ENCODE measurements around the gene TTC39B.

DNA sequence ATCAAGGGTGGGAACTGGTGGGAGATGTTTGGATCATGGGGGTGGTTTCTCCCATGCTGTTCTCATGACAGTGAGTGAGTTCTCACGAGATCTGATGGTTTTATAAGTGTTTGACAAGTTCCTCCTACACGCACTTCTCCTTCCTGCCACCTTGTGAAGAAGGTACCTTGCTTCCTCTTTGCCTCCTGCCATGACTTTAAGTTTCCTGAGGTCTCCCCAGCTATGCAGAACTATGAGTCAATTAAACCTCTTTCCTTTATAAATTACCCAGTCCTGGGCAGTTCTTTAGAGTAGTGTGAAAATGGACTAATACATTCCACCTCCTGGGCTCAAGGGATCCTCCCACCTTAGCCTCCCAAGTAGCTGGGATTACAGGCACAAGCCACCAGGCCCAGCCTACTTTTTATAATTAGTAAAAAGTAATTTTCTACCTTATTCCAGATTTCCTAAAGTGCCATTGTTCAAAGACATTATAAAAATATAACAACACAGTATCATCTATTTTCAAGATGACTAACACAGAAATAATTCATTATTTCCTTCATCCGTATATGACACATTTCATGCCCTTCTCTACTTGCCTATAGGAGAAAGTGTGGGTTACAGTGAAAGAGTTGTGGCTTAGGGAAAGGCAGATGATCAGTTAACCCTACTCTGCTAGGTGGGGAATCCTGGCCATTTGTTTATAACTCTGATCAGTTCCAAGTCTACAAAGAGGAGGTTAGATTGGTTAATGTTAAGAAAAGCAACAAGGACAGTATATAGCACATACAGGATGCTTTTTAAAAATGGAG lies 99.9 kb downstream of the TTC39B start:
- TF ChIP-seq, protein P1, sequence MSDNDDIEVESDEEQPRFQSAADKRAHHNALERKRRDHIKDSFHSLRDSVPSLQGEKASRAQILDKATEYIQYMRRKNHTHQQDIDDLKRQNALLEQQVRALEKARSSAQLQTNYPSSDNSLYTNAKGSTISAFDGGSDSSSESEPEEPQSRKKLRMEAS (IDR thresholded peaks at IDR 0.05) = no peak
- TF ChIP-seq PHF8 (conservative IDR thresholded peaks at IDR 0.05; ENCODE audit: low read depth, low read length) (no peak), EP300 (IDR thresholded peaks at IDR 0.05; ENCODE audit: borderline replicate concordance in 1 of 2, low read depth in 2 of 2, low read length in 2 of 2) (no peak), JUND (IDR thresholded peaks at IDR 0.05; ENCODE audit: low read length) (no peak), TEAD4 (IDR thresholded peaks at IDR 0.05; ENCODE audit: low read depth, low read length) (no peak), POLR2A (IDR thresholded peaks at IDR 0.05; ENCODE audit: control extremely low read depth in 1 of 2, low read depth in 2 of 2, low read length in 2 of 2) (no peak), BRCA1 (IDR thresholded peaks at IDR 0.05; ENCODE audit: low read depth, low read length) (no peak), POLR2AphosphoS5 (IDR thresholded peaks at IDR 0.05; ENCODE audit: low read depth, low read length) (no peak), RAD21 (IDR thresholded peaks at IDR 0.05 in 1 of 2, conservative IDR thresholded peaks at IDR 0.05 in 1 of 2; ENCODE audit: low read depth in 2 of 2, low read length in 2 of 2) (no peak), CBX8 (IDR thresholded peaks at IDR 0.05; ENCODE audit: borderline replicate concordance, low read depth, low read length) (no peak), KDM1A (IDR thresholded peaks at IDR 0.05; ENCODE audit: borderline replicate concordance, low read length) (no peak)
- TF ChIP-seq, protein P2, sequence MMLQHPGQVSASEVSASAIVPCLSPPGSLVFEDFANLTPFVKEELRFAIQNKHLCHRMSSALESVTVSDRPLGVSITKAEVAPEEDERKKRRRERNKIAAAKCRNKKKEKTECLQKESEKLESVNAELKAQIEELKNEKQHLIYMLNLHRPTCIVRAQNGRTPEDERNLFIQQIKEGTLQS (IDR thresholded peaks at IDR 0.05; ENCODE audit: insufficient read depth, low read depth, low read length) = no peak
- TF ChIP-seq, protein P3, sequence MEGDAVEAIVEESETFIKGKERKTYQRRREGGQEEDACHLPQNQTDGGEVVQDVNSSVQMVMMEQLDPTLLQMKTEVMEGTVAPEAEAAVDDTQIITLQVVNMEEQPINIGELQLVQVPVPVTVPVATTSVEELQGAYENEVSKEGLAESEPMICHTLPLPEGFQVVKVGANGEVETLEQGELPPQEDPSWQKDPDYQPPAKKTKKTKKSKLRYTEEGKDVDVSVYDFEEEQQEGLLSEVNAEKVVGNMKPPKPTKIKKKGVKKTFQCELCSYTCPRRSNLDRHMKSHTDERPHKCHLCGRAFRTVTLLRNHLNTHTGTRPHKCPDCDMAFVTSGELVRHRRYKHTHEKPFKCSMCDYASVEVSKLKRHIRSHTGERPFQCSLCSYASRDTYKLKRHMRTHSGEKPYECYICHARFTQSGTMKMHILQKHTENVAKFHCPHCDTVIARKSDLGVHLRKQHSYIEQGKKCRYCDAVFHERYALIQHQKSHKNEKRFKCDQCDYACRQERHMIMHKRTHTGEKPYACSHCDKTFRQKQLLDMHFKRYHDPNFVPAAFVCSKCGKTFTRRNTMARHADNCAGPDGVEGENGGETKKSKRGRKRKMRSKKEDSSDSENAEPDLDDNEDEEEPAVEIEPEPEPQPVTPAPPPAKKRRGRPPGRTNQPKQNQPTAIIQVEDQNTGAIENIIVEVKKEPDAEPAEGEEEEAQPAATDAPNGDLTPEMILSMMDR (IDR thresholded peaks at IDR 0.05; ENCODE audit: control extremely low read depth in 1 of 3, insufficient read depth in 1 of 3, low read depth in 1 of 3, low read length in 3 of 3) = no peak

Measured in H1 (cell line).